RCC 7860 (cell line): ENCODE data around the gene ADRA2B.

Source experiments
- DNase-seq: peaks from one replicate; pipeline ENCODE4 v3.0.0-alpha.2; 2015; ENCODE audit warnings: low spot score
- FAIRE-seq: peaks from 2 replicates; lab custom pipeline; 2012; peaks lifted over from hg19 to GRCh38; lab: Jason Lieb, UNC

Gene ADRA2B

GRCh38 chr2:96106991-96107707 lies 9.2 kb downstream of the ADRA2B start:
- FAIRE-seq = no peak
- no peak for DNase-seq

GRCh38 chr2:96105994-96106715 lies 10.2 kb downstream of the ADRA2B start:
- FAIRE-seq (no peak), DNase-seq (no peak)

GRCh38 chr2:96105152-96105915 lies 11.0 kb downstream of the ADRA2B start:
- FAIRE-seq = no peak
- DNase-seq = no peak

GRCh38 chr2:96104487-96104861 lies 11.9 kb downstream of the ADRA2B start:
- DNase-seq (no peak), FAIRE-seq (no peak)

GRCh38 chr2:96103761-96104486 lies 12.4 kb downstream of the ADRA2B start:
- no peak for FAIRE-seq

GRCh38 chr2:96103187-96103601 lies 13.2 kb downstream of the ADRA2B start:
- FAIRE-seq (no peak), DNase-seq (no peak)

More at GRCh38 chr2:96103761-96104486, 12.4 kb downstream of the ADRA2B start:
- no peak for DNase-seq

GRCh38 chr2:96102596-96103186 lies 13.7 kb downstream of the ADRA2B start:
- FAIRE-seq (no peak), DNase-seq (no peak)

GRCh38 chr2:96100893-96101304 lies 15.5 kb downstream of the ADRA2B start:
- DNase-seq (no peak), FAIRE-seq (no peak)

GRCh38 chr2:96099861-96100798 lies 16.2 kb downstream of the ADRA2B start:
- FAIRE-seq = no peak
- DNase-seq = no peak

- DNase-seq (no peak), FAIRE-seq (no peak)
Measured at GRCh38 chr2:96098900-96099590, 17.3 kb downstream of the ADRA2B start.

GRCh38 chr2:96097951-96098823 lies 18.2 kb downstream of the ADRA2B start:
- DNase-seq (no peak), FAIRE-seq (no peak)

- FAIRE-seq (no peak), DNase-seq (no peak)
Measured at GRCh38 chr2:96097441-96097840, 18.9 kb downstream of the ADRA2B start.

- DNase-seq (no peak), FAIRE-seq (no peak)
Measured at GRCh38 chr2:96095116-96095636, 21.2 kb downstream of the ADRA2B start.

- DNase-seq (no peak), FAIRE-seq (no peak)
Measured at GRCh38 chr2:96093528-96093927, 22.8 kb downstream of the ADRA2B start.

- DNase-seq (no peak), FAIRE-seq (no peak)
Measured at GRCh38 chr2:96092951-96093350, 23.4 kb downstream of the ADRA2B start.

- DNase-seq = no peak
- FAIRE-seq = no peak
Measured at GRCh38 chr2:96092573-96092877, 23.8 kb downstream of the ADRA2B start.

- FAIRE-seq = no peak
- DNase-seq = no peak
Measured at GRCh38 chr2:96091711-96092572, 24.4 kb downstream of the ADRA2B start.
